GM18870 (cell line): Measurements from ENCODE around the gene SMCO3.

Source experiments
- ATAC-seq: cut with Tn5 transposase; IDR thresholded peaks from one replicate; pipeline ENCODE4 v1.9.1; 2021; ENCODE audit warnings: moderate library complexity; ENCODE audit not compliant: unreplicated experiment

The SMCO3 gene

GRCh38 chr12:14828892-14829291, 14.9 kb upstream of the SMCO3 start:
- peak; percentile 64 for ATAC-seq

GRCh38 chr12:14827043-14827442, 13.1 kb upstream of the SMCO3 start:
- ATAC-seq = no peak

DNA sequence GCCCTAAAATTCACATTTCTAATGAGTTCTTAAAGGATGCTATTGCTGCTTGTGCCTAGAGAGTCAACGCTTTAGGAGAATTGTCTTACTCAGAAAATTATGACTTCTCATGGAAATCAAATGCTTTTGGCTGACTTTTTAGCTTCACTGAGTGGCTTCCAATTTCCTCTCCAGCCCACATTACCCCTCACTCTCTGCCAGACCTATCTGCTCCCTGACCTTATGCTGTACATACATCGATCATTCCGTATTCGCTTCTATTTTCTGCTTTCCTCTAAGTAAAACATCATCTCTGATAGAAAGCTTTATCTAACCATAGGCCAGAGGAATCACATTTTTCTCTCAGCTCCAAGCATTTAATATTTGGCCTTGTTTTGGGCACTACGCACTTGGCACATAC, 12.5 kb upstream of the SMCO3 start:
- ATAC-seq = no peak

DNA sequence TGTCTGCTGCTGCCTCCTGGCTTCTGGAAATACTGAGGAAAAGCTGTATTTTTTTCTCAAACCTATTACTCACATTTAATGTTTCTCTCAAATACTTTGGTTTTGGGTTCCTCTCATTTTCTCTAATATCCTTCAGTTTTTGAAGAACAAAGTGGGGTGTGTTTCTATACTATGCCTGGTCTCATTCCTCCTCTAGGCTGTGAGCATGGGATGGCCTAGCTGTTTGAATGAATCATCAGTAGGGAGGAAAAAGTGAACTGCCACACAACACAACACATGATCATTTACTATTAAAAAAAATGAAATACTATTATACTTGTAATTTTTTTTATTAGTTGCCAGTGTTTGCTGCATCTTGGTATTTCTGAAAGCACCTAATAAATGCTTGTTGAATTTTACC, 11.3 kb upstream of the SMCO3 start:
- no peak for ATAC-seq

GRCh38 chr12:14824012-14824634, 10.1 kb upstream of the SMCO3 start:
- ATAC-seq = no peak

DNA sequence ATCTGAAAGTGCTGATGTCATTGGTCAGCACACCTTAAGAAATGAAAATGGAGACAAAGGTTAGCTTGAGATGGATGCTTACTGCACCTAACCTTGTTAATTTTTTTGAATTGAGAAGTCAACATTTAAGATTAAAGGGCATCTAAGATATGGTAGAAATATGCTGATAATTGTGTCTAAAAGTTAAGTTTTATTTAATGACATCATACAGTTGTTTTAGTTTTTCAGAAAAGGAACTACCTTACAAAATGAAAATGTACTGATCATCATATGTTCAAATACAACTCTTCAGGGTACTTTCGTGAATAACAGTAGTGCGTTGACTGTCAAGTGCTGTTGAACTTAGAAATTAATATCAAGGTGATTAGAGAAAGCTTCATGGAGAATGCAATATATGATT, 2.5 kb downstream of the SMCO3 start:
- no peak for ATAC-seq

DNA sequence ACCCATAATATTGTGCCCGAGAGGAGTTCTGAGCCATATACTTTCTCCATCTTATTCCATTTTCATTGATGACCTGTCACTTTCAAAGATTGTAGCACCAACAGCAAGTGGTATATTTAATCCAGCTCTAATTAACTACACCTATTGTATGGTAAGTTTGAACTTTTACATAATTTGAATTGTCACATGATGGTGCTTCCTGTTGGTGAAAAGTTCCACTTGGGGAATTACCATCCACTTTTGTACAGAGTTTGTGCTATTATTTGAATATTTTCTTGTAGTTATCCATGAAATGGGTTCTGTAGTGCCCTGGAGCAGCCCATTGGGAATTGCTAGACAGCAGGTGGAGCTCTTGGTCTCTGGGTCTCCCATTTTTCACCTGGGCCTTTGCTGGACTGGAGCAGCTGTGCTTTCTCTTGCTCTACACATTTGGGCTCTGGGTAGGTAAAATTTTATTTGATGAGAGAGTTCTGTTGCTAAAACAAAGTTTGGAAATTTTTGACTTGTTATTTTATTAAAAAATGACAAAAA, 3.0 kb downstream of the SMCO3 start:
- ATAC-seq = no peak

DNA sequence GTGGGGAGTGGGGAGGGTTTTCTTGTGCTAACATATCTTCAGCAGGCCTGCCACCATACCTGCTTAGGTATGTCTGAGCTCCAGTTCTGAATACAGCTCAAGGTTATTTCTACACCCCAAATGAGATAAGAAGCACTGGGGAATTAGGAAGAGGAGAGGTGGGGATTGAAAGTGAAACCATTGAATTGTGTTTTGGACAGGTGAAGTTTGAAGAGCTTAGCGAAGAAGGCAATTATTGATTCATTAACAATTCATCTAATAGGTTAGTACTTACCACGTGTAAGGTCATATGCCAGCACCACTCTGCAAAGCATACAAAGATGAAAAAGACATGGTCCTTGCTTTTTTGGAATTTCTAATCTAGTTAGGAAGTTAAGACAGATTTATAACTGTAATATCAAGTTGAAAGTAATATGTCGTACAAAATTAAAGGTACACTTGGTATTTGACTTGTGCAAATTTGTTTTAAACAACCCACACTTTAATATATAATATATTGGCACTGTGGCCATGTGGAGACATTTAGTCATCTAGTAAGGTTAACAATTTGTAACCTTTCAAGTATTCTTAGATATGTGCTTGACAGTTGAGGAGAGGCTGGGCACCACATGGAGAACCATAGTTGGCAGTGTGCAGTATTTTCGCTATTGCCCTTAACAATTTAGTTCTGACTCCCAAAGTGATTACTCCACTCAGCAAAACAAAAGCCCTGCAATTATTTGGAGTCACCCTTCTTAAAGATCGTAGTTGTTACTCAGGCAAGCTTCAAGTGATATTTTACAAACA, 3.6 kb downstream of the SMCO3 start:
- ATAC-seq = no peak

DNA sequence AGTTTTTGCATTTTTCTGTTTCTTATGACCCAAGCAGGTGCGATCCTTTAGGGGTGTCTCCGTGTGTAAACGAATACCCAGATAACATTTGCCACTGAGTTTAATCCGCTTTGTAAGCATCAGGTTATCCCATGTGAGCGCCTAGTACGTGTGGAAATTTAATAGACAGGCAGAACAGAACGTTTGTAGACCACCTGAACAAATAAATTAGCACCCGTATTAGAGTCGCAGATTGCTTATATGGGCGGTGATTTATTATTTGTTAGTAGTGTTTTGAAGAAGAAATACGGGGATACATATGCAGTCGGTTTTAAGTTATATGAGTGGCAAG, 10.2 kb downstream of the SMCO3 start:
- peak; percentile 24 for ATAC-seq

GRCh38 chr12:14803011-14803829, 10.8 kb downstream of the SMCO3 start, which contains the start of the genes C12orf60 and WBP11:
Gene C12orf60, plus strand, starts transcription at chr12:14803670. Its CDS starts 19,266 bp downstream, at chr12:14822936.
Gene WBP11, minus strand, starts transcription at chr12:14803478. Its CDS starts 2,095 bp downstream, at chr12:14801383.
- ATAC-seq = peak; percentile 100

- ATAC-seq = no peak
Measured at GRCh38 chr12:14802721-14803010, 11.3 kb downstream of the SMCO3 start.

DNA sequence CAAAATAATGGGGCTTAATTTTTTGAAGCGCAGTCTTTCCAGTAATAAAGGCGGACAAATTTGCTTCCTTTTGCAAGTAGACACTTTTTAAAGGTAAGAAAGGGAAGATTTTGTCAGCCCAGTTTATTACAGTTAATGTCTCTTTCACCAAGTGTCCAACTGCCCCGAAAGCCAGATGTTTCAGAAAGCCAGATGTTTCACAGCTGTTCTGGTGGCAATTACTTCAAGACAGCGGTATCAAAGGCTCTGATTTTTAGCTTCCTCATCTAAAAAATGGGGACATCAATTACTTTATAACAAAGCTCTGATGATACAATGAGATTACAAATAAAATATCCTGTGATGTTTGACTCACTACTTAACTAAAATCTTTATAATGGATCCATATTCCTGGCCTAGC, 11.7 kb downstream of the SMCO3 start:
- no peak for ATAC-seq

DNA sequence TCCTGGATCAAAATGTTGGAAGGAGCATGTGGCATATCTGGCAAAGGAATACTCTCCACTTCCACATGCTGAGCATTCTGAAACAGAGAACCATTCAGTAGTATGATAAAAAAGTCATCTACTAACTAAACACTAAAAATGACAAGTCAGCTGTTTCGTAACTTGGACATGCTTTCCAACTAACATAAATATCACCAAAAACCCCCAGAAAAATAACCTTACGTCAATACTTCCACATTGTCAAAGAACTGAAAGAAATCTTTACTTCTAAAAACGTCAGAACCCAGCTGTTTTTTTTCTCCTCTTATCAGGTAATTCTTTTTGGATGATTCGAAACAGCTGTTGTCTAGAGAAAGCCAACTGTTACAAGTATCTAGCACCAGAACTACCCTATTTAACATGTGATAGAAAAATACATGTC, 18.9 kb downstream of the SMCO3 start:
- no peak for ATAC-seq

GRCh38 chr12:14785568-14785967, 28.4 kb downstream of the SMCO3 start:
- no peak for ATAC-seq

DNA sequence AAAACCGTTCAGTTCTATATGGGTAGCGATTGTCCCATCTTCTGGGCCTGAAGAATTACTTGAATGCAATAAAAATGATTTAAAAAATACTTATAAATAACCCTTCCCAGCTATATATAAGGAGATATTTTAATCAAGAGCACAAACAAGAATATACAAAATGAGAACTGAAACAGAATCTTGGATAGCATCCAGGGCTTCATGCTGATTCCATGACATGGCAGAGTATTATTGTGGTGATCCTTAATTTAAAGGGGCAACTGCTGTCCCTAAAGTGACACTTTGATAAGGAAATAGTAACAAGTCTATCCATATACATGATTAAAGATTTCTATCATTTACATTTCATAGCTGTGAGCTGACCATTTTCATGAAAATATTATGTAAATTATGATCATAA, 29.5 kb downstream of the SMCO3 start:
- ATAC-seq = no peak

DNA sequence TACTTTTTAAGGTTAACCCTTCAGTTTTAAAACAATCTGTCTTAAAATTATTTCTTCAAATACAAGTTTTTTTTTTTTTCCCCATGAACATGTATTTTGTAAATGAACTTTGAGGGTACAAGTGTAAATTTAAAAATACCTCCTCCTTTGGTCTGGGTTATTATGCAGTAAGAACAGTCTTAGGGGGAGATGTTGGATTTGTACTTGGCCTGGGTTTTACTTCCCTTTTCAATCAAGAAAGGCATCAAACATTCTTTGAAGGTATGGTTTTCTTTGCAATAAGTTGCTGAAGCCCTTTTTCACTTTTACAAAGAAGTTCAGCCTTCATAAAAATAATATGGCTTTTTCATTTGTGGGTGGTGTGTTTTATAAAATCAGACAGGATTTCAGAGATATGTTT, 31.2 kb downstream of the SMCO3 start:
- no peak for ATAC-seq

- no peak for ATAC-seq
Measured at GRCh38 chr12:14781563-14781962, 32.4 kb downstream of the SMCO3 start.

- ATAC-seq = no peak
Measured at GRCh38 chr12:14780859-14781258, 33.1 kb downstream of the SMCO3 start.

DNA sequence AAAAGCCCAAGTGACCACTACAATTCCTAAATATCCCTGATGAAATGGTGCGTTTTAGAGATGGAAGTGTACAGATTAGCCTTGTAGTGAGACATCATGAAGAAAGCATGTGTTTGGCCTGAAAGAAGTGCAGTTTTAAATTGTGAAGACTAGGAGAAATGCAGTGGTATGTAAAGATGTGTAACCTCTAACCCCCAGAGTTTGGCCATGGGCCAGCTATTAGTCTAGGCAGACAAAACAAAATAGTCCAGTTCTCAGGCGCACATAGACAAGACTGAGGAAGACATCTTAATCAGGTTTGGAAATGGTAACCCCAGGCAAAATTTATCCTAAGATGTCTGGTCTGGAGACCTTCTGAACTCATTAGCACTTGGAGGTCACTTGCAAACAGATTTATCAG, 34.1 kb downstream of the SMCO3 start:
- ATAC-seq = no peak

DNA sequence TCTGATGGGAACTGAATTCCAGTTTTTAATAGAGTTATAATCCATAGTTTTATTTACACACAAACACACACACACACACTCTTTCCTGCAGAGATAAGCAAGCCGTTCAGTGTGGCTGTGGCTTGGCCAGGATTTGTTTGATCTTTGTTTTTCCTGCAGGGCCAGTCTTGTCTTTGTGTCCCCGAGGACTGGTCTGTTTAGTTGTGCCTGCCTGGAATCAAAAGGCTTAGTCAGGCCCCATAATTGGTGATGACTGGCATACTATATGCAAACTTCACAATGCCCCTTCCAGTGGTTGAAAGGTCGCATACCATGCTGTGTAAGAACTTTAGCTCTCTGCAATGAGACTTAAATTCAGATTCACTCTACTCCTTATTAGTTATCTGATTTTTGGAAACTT, 36.7 kb downstream of the SMCO3 start:
- ATAC-seq = no peak

GRCh38 chr12:14776236-14776961, 37.6 kb downstream of the SMCO3 start:
- no peak for ATAC-seq
